ENCODE data around the gene GNL3L. TPM values are rescaled to one million over a fixed set of nuclear protein-coding genes. Genes with fewer than 3 reads are reported as not detected.
"Not testable (repeated sequence)": the region's sequence is repeated elsewhere in the genome, so short reads cannot be mapped to it uniquely, and the experiment has no call there.

Gene GNL3L
- total and polyA plus RNA-seq, 2 donors (not counting 3 experiments of a cell fraction or from before 2014, with no cell fraction given) = 20.3 to 48.0 TPM

DNA sequence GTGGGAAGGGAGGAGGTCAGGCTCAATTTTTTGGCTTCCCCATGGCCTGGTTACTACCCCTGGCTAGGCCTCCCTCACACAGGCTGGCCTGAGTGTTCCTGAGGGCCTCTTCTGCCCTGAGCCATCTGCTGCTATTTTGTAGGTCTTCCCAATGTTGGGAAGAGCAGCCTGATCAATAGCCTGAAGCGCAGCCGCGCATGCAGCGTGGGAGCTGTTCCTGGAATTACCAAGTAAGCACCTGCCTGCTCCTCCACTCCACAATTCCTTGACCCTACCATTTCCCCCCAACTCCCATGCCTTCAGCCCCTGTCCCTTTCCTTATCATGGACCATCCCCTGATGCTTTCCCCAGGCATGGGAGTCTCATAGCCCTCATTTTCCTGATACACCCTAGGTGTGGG lies 20.8 kb downstream of the GNL3L start:
- no peak overlapping the region for H2AFZ ChIP-seq (ENCODE audit: low read depth, low read length)
- intact Hi-C loops (cut with micrococcal nuclease) (no loop called here), dilution Hi-C loops (cut with MboI; ENCODE audit: extremely low pct_ligation_motif_present, low sequenced_read_pairs) (no loop called here)
- H3K9ac ChIP-seq (replicated peaks; ENCODE audit: extremely low read depth, insufficient read depth, low read length) = no peak overlapping the region
- peaks cover 4 to 28% of the 10 kb centered on the region in 2 experiments for H3K36me3 ChIP-seq (ENCODE audit: control insufficient read depth in 2 of 2, extremely low read depth in 1 of 2, insufficient read depth in 2 of 2, low read length in 2 of 2)
- H3K79me2 ChIP-seq (ENCODE audit: control insufficient read depth, insufficient read depth, low read length) = no peaks in the 10 kb centered on the region
- no peaks in the 10 kb centered on the region for H3K4me1 ChIP-seq (ENCODE audit: control insufficient read depth, extremely low read depth, insufficient read depth, low read length)
- POLR2A ChIA-PET = no interaction called here
- CTCF ChIA-PET = no interaction called here
- no peaks in the 10 kb centered on the region for H4K20me1 ChIP-seq (replicated peaks; ENCODE audit: control insufficient read depth, extremely low read depth, insufficient read depth, low read length)
- H3K9me3 ChIP-seq (replicated peaks; ENCODE audit: control insufficient read depth, insufficient read depth, low read length) = no peaks in the 10 kb centered on the region
- BruUV-seq (replicated peaks) = no TSS peak
- H3K27me3 ChIP-seq (ENCODE audit: control insufficient read depth in 2 of 2, insufficient read depth in 2 of 2, low read length in 2 of 2) = no peaks in the 10 kb centered on the region
- TF ChIP-seq FOS (IDR thresholded peaks at IDR 0.05; ENCODE audit: borderline replicate concordance, insufficient read depth, low read length) = no peak
- H3K9me1 ChIP-seq (replicated peaks; ENCODE audit: control insufficient read depth, extremely low read depth, insufficient read depth, low read length) = no peaks in the 10 kb centered on the region
- H3K4me3 ChIP-seq (replicated peaks in 1 of 3; ENCODE audit: insufficient read depth in 1 of 3, low read depth in 1 of 3, low read length in 3 of 3) = no peak overlapping the region
- H3K4me2 ChIP-seq (ENCODE audit: insufficient read depth, low read length) = no peak overlapping the region
- DNase-seq (ENCODE audit: low read depth, low spot score) = no peak
- FAIRE-seq = no peak
- no peak overlapping the region for H3K27ac ChIP-seq (ENCODE audit: insufficient read depth, low read depth, low read length)

DNA sequence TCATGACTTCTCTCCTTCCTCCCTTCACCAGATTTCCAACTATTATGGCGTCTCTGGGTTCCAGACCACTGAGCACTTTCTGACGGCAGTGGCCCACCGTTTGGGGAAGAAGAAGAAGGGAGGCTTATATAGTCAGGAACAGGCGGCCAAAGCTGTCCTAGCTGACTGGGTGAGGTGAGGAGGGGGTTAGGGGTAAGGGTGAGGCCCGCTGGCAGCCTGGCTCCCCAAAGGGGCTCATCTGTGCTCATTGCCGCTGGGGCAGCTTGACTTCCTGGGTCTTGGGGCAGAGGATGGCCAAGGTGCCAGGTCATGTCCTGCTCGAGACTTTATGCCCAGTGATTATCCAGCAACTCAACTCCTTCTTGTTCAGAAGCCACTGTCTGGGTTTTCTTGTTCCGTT lies 21.8 kb downstream of the GNL3L start:
- DNase-seq (ENCODE audit: low read depth, low spot score) (no peak), FAIRE-seq (no peak)
- Histone ChIP-seq H3K4me2 (ENCODE audit: insufficient read depth, low read length) (no peak overlapping the region), H3K4me3 (replicated peaks in 1 of 3; ENCODE audit: insufficient read depth in 1 of 3, low read depth in 1 of 3, low read length in 3 of 3) (no peak overlapping the region), H3K9me1 (replicated peaks; ENCODE audit: control insufficient read depth, extremely low read depth, insufficient read depth, low read length) (no peaks in the 10 kb centered on the region), H3K27me3 (ENCODE audit: control insufficient read depth in 2 of 2, insufficient read depth in 2 of 2, low read length in 2 of 2) (no peaks in the 10 kb centered on the region), H3K4me1 (ENCODE audit: control insufficient read depth, extremely low read depth, insufficient read depth, low read length) (no peaks in the 10 kb centered on the region), H3K27ac (ENCODE audit: insufficient read depth, low read depth, low read length) (no peak overlapping the region), H3K9me3 (replicated peaks; ENCODE audit: control insufficient read depth, insufficient read depth, low read length) (no peaks in the 10 kb centered on the region), H2AFZ (ENCODE audit: low read depth, low read length) (no peak overlapping the region), H3K79me2 (ENCODE audit: control insufficient read depth, insufficient read depth, low read length) (no peaks in the 10 kb centered on the region), H3K9ac (replicated peaks; ENCODE audit: extremely low read depth, insufficient read depth, low read length) (no peak overlapping the region), H3K36me3 (ENCODE audit: control insufficient read depth in 2 of 2, extremely low read depth in 1 of 2, insufficient read depth in 2 of 2, low read length in 2 of 2) (peaks cover 4 to 30% of the 10 kb centered on the region in 2 experiments), H4K20me1 (replicated peaks; ENCODE audit: control insufficient read depth, extremely low read depth, insufficient read depth, low read length) (no peaks in the 10 kb centered on the region)
- POLR2A ChIA-PET = no interaction called here
- TSS peak; percentile 5 for BruUV-seq (replicated peaks)
- TF ChIP-seq, protein P1, sequence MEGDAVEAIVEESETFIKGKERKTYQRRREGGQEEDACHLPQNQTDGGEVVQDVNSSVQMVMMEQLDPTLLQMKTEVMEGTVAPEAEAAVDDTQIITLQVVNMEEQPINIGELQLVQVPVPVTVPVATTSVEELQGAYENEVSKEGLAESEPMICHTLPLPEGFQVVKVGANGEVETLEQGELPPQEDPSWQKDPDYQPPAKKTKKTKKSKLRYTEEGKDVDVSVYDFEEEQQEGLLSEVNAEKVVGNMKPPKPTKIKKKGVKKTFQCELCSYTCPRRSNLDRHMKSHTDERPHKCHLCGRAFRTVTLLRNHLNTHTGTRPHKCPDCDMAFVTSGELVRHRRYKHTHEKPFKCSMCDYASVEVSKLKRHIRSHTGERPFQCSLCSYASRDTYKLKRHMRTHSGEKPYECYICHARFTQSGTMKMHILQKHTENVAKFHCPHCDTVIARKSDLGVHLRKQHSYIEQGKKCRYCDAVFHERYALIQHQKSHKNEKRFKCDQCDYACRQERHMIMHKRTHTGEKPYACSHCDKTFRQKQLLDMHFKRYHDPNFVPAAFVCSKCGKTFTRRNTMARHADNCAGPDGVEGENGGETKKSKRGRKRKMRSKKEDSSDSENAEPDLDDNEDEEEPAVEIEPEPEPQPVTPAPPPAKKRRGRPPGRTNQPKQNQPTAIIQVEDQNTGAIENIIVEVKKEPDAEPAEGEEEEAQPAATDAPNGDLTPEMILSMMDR (IDR thresholded peaks at IDR 0.05; ENCODE audit: extremely low read depth in 1 of 2, insufficient read depth in 1 of 2, low read depth in 1 of 2, low read length in 2 of 2) = no peak
- no peak for TF ChIP-seq FOS (IDR thresholded peaks at IDR 0.05; ENCODE audit: borderline replicate concordance, insufficient read depth, low read length)
- no peak for TF ChIP-seq POLR2AphosphoS5 (IDR thresholded peaks at IDR 0.05; ENCODE audit: insufficient read depth, low read depth, low read length)
- no peak for TF ChIP-seq POLR2A (IDR thresholded peaks at IDR 0.05; ENCODE audit: low read depth, low read length)
- CTCF ChIA-PET = no interaction called here
- dilution Hi-C loops (cut with MboI; ENCODE audit: extremely low pct_ligation_motif_present, low sequenced_read_pairs) = no loop called here
- intact Hi-C loops (cut with micrococcal nuclease) = no loop called here

DNA sequence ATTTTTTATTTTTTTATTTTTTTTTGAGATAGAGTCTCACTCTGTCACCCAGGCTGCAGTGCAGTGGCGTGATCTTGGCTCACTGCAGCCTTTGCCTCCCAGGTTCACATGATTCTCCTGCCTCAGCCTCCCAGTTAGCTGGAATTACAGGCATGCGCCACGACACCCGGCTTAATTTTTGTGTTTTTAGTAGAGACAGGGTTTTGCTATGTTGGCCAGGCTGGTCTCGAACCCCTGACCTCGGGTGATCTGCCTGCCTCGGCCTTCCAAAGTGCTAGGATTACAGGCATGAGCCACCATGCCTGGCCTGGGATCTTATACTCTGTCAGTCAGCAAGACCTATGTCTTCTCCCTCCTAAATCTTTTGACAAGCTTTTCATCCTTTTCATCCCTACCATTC lies 25.0 kb downstream of the GNL3L start:
- BruUV-seq (replicated peaks); H3K9me1 ChIP-seq (replicated peaks; ENCODE audit: control insufficient read depth, extremely low read depth, insufficient read depth, low read length); H2AFZ ChIP-seq (ENCODE audit: low read depth, low read length); H3K9me3 ChIP-seq (replicated peaks; ENCODE audit: control insufficient read depth, insufficient read depth, low read length); H3K9ac ChIP-seq (replicated peaks; ENCODE audit: extremely low read depth, insufficient read depth, low read length); POLR2A ChIA-PET; H4K20me1 ChIP-seq (replicated peaks; ENCODE audit: control insufficient read depth, extremely low read depth, insufficient read depth, low read length); H3K4me1 ChIP-seq (ENCODE audit: control insufficient read depth, extremely low read depth, insufficient read depth, low read length); CTCF ChIA-PET; H3K27me3 ChIP-seq (ENCODE audit: control insufficient read depth in 2 of 2, insufficient read depth in 2 of 2, low read length in 2 of 2); intact Hi-C loops (cut with micrococcal nuclease); DNase-seq (ENCODE audit: low read depth, low spot score); FAIRE-seq; H3K4me2 ChIP-seq (ENCODE audit: insufficient read depth, low read length); H3K79me2 ChIP-seq (ENCODE audit: control insufficient read depth, insufficient read depth, low read length); H3K27ac ChIP-seq (ENCODE audit: insufficient read depth, low read depth, low read length); dilution Hi-C loops (cut with MboI; ENCODE audit: extremely low pct_ligation_motif_present, low sequenced_read_pairs); H3K4me3 ChIP-seq (replicated peaks in 1 of 3; ENCODE audit: insufficient read depth in 1 of 3, low read depth in 1 of 3, low read length in 3 of 3): not testable (repeated sequence)
- peaks cover 8 to 25% of the 10 kb centered on the region in 2 experiments for H3K36me3 ChIP-seq (ENCODE audit: control insufficient read depth in 2 of 2, extremely low read depth in 1 of 2, insufficient read depth in 2 of 2, low read length in 2 of 2)
